Keratinocyte (primary cell): ENCODE measurements around the gene CRLF3.

ENCODE experiments used
- CTCF ChIP-seq, 3 experiments: IDR thresholded peaks in 1 of 3; conservative IDR thresholded peaks in 1 of 3; optimal IDR thresholded peaks in 1 of 3; 2 replicates in 2 of 3; 3 replicates in 1 of 3; pipeline versions ENCODE3 to v1.5.1; 2011; ENCODE audit warnings: low read length in 3 of 3, mild to moderate bottlenecking in 3 of 3, moderate library complexity in 2 of 3, control low read depth in 1 of 3, inconsistent platforms in 1 of 3; ENCODE audit not compliant: insufficient read depth in 2 of 3; ENCODE audit errors: extremely low read depth in 1 of 3
- EZH2 ChIP-seq: IDR thresholded peaks from one replicate; pipeline ENCODE4 v1.6.1; 2012; ENCODE audit warnings: inconsistent platforms, mild to moderate bottlenecking, low read length, moderate library complexity

DNA sequence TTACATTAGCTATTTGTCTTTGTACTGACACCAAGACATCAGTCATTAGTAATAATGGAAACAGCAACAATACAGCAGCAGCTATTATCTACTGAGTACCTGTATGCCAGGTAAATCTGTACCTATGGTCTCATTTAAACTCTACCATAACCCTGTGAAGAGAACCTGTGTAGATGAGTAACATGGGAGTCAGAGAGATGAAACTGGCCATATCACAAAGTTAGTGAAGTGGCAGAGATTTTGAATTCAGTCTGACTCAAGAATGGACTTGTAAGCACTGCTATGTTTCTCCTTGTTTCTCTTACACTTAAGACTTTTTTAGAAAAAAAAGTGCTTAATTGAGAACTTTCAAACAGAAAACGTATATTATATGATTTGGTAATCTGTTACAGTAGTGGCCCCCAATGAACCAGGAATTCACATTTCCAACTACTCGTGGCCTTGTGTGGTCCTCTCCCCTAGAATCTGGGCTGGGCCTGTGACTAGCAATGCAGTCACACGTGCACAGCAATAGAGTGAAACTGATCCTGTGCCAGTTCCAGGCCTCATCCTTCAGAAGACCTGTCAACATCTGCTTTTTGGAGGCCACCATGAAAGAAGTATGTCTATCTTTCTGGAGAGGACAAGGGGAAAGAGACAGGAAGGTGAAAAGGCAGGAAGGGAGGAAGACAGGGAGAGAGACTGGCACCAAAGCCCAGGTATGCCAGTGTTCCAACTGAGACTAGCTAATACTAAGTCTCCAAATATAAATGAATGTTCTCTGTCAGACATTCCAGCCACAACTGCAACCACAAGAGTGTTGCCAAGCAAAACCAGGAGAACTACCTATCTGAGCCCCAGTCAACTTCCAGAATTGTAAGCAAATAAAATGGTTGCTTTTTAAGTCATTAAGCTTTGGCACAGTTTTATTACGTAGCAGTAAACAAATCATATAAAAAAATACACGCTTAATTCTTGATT lies 12.0 kb downstream of the CRLF3 start:
- TF ChIP-seq CTCF (optimal IDR thresholded peaks at IDR 0.05 in 1 of 3, IDR thresholded peaks at IDR 0.05 in 1 of 3, conservative IDR thresholded peaks at IDR 0.05 in 1 of 3; ENCODE audit: extremely low read depth in 1 of 3, insufficient read depth in 2 of 3, low read length in 3 of 3): no peak
- no peak for TF ChIP-seq EZH2
